NCI-H1436 treated with DMSO at 0.1 percent for 48 hours (cell line): Measurements from ENCODE around the gene MEIS2.
A peak's percentile ranks its signal among the peaks of the same experiment; 100 is the strongest.

Experiments
- DNase-seq: peaks from one replicate; lab custom pipeline; 2025; lab: John Stamatoyannopoulos, UW

The MEIS2 gene

GRCh38 chr15:37077623-37078351 is 22.6 kb downstream of the MEIS2 start:
- DNase-seq = no peak

GRCh38 chr15:37076543-37076942 is 23.8 kb downstream of the MEIS2 start:
- DNase-seq = no peak

- DNase-seq = no peak
Observed at GRCh38 chr15:37075777-37076176, 24.6 kb downstream of the MEIS2 start.

GRCh38 chr15:37072181-37072580 is 28.2 kb downstream of the MEIS2 start:
- no peak for DNase-seq

- no peak for DNase-seq
Observed at GRCh38 chr15:37071134-37071533, 29.2 kb downstream of the MEIS2 start.

- no peak for DNase-seq
Observed at GRCh38 chr15:37070686-37071085, 29.7 kb downstream of the MEIS2 start.

GRCh38 chr15:37061996-37062395 is 38.4 kb downstream of the MEIS2 start:
- DNase-seq = no peak

- DNase-seq = no peak
Observed at GRCh38 chr15:37059086-37059485, 41.3 kb downstream of the MEIS2 start.

- no peak for DNase-seq
Observed at GRCh38 chr15:37058316-37058985, 41.9 kb downstream of the MEIS2 start.

- DNase-seq = no peak
Observed at GRCh38 chr15:37057831-37058230, 42.5 kb downstream of the MEIS2 start.

GRCh38 chr15:37057256-37057655 is 43.1 kb downstream of the MEIS2 start:
- no peak for DNase-seq

- peak; percentile 32 for DNase-seq
Observed at GRCh38 chr15:37056177-37057121, 43.9 kb downstream of the MEIS2 start.

- DNase-seq = no peak
Observed at GRCh38 chr15:37055481-37055880, 44.9 kb downstream of the MEIS2 start.

- DNase-seq = no peak
Observed at GRCh38 chr15:37054336-37054735, 46.0 kb downstream of the MEIS2 start.

- DNase-seq = no peak
Observed at GRCh38 chr15:37053166-37053565, 47.2 kb downstream of the MEIS2 start.

- DNase-seq = no peak
Observed at GRCh38 chr15:37050345-37050744, 50.0 kb downstream of the MEIS2 start.

- no peak for DNase-seq
Observed at GRCh38 chr15:37046876-37047614, 53.3 kb downstream of the MEIS2 start.

- no peak for DNase-seq
Observed at GRCh38 chr15:37045859-37046740, 54.2 kb downstream of the MEIS2 start.

- DNase-seq = no peak
Observed at GRCh38 chr15:37044915-37045648, 55.3 kb downstream of the MEIS2 start.

GRCh38 chr15:37041836-37042235 is 58.5 kb downstream of the MEIS2 start:
- no peak for DNase-seq
